AG20443 (cell line): ENCODE measurements around the gene ECE1.
"Not testable (repeated sequence)": the region's sequence is repeated elsewhere in the genome, so short reads cannot be mapped to it uniquely, and the experiment has no call there.

ENCODE experiments used
- DNase-seq: peaks from one replicate; pipeline ENCODE4 v3.0.0; 2012; ENCODE audit warnings: low spot score, mixed read lengths

ECE1 gene

GRCh38 chr1:21176586-21177555, 113.4 kb downstream of the ECE1 start, which contains the start of gene EIF4G3:
TSS of gene EIF4G3 (minus strand) at chr1:21176897. CDS start at chr1:21002742, 174,155 bp downstream.
- DNase-seq: peak; percentile 98

GRCh38 chr1:21175670-21176581, 114.3 kb downstream of the ECE1 start:
- peak; percentile 43 for DNase-seq

GRCh38 chr1:21175324-21175669, 115.0 kb downstream of the ECE1 start:
- no peak for DNase-seq

- DNase-seq: peak; percentile 52
Measured at GRCh38 chr1:21174654-21175323, 115.5 kb downstream of the ECE1 start.

GRCh38 chr1:21174230-21174629, 116.0 kb downstream of the ECE1 start:
- no peak for DNase-seq

GRCh38 chr1:21173096-21173495, 117.2 kb downstream of the ECE1 start:
- DNase-seq: not testable (repeated sequence)

GRCh38 chr1:21170837-21171236, 119.4 kb downstream of the ECE1 start:
- DNase-seq: not testable (repeated sequence)

- no peak for DNase-seq
Measured at GRCh38 chr1:21168444-21168843, 121.8 kb downstream of the ECE1 start.
